Gastroesophageal sphincter (tissue), 4 donors: ENCODE data around the gene CCDC93. TPM values are rescaled to one million over a fixed set of nuclear protein-coding genes. Genes with fewer than 3 reads are reported as not detected.

Source experiments
- ATAC-seq: fragments of 150-250 bp; one replicate; pipeline ENCODE4 v1.9.1; 2016; ENCODE audit warnings: mild to moderate bottlenecking, moderate library complexity
- H3K27ac ChIP-seq, 4 donors: fragments of 200-600 bp; sonication (generic) in 3 of 4; 1 replicate in 3 of 4; 2 replicates in 1 of 4; pipeline ENCODE4 v1.5.1; 2016 to 2019
- H3K27me3 ChIP-seq: fragments of 200-600 bp; sonication (generic); one replicate; pipeline ENCODE4 v1.5.1; 2019
- H3K36me3 ChIP-seq, 2 donors: fragments of 200-600 bp; sonication (generic); one replicate each; pipeline ENCODE4 v1.5.1; 2019; ENCODE audit warnings: control low read depth in 1 of 2
- H3K4me1 ChIP-seq, 3 donors: fragments of 200-600 bp; sonication (generic); 1 replicate in 2 of 3; 2 replicates in 1 of 3; pipeline ENCODE4 v1.5.1; 2016 to 2019; ENCODE audit warnings: control low read depth in 2 of 3
- H3K4me3 ChIP-seq, 2 donors: fragments of 200-600 bp; sonication (generic); one replicate each; pipeline ENCODE4 v1.5.1; 2019; ENCODE audit warnings: mild to moderate bottlenecking in 1 of 2, moderate library complexity in 1 of 2
- H3K9me3 ChIP-seq, 3 donors: fragments of 200-600 bp; sonication (generic); one replicate each; pipeline ENCODE4 v1.5.1; 2017 to 2019; ENCODE audit warnings: control low read depth in 2 of 3
- CTCF ChIP-seq, 4 experiments: fragments of 200-600 bp in 2 of 4; fragments of 450-650 bp in 2 of 4; sonication (generic) in 1 of 4; IDR thresholded peaks; one replicate each; pipeline ENCODE4 v1.5.1; 2017 to 2019; ENCODE audit warnings: antibody characterized with exemption in 4 of 4, mild to moderate bottlenecking in 2 of 4, moderate library complexity in 2 of 4
- EP300 ChIP-seq: sonication (generic); formaldehyde crosslinking; IDR thresholded peaks from one replicate; pipeline ENCODE4 v1.6.1; 2017; ENCODE audit warnings: antibody characterized with exemption, mild to moderate bottlenecking
- POLR2A ChIP-seq, 2 donors: fragments of 450-650 bp; IDR thresholded peaks; one replicate each; pipeline ENCODE4 v1.6.1; 2017; ENCODE audit warnings: antibody characterized with exemption in 2 of 2, mild to moderate bottlenecking in 2 of 2, moderate library complexity in 1 of 2
- POLR2AphosphoS5 ChIP-seq: sonication (generic); formaldehyde crosslinking; IDR thresholded peaks from one replicate; pipeline ENCODE4 v1.6.1; 2017; ENCODE audit warnings: antibody characterized with exemption
- WGBS, 2 donors: methylation state at CpG; one replicate each; pipeline ENCODE4 v1.1.5; 2018; ENCODE audit warnings: low coverage in 1 of 2; 5-methylcytosine and 5-hydroxymethylcytosine counted together
- total RNA-seq, 4 donors: library from RNA; depleted of rRNA; stranded (reverse); fragments of >200 nt; gene quantifications; one replicate each; pipeline ENCODE4 v1.1.0, GENCODE V29; 2016

CCDC93 gene
- total RNA-seq, 4 donors from 2014 or later: 13.2 to 18.8 (median 16.1) TPM

GRCh38 chr2:118050386-118050785 is 36.5 kb upstream of the CCDC93 start:
- no peak for ATAC-seq
- Histone ChIP-seq H3K4me3 (no peak overlapping the region), H3K36me3 (no peaks in the 10 kb centered on the region), H3K9me3 (no peaks in the 10 kb centered on the region), H3K27ac (no peak overlapping the region), H3K4me1 (no peaks in the 10 kb centered on the region), H3K27me3 (peaks cover 67% of the 10 kb centered on the region)
- WGBS, 2 donors: 34 to 50% methylated on average over 3 of the region's 3 CpGs
- TF ChIP-seq EP300 (no peak), POLR2AphosphoS5 (no peak), POLR2A (IDR thresholded peaks at IDR 0.05) (no peak), CTCF (IDR thresholded peaks at IDR 0.05) (no peak)

GRCh38 chr2:118049816-118050140 is 35.9 kb upstream of the CCDC93 start:
- Histone ChIP-seq H3K27ac (no peak overlapping the region), H3K9me3 (no peaks in the 10 kb centered on the region), H3K4me1 (no peaks in the 10 kb centered on the region), H3K4me3 (no peak overlapping the region), H3K27me3 (peaks cover 71% of the 10 kb centered on the region), H3K36me3 (no peaks in the 10 kb centered on the region)
- no peak for ATAC-seq
- TF ChIP-seq POLR2AphosphoS5: no peak
- TF ChIP-seq POLR2A (IDR thresholded peaks at IDR 0.05): no peak
- no peak for TF ChIP-seq EP300
- no peak for TF ChIP-seq CTCF (IDR thresholded peaks at IDR 0.05)

- H3K4me1 ChIP-seq: no peaks in the 10 kb centered on the region
- no peak overlapping the region for H3K27ac ChIP-seq
- H3K9me3 ChIP-seq: no peaks in the 10 kb centered on the region
- peaks cover 75% of the 10 kb centered on the region for H3K27me3 ChIP-seq
- TF ChIP-seq POLR2AphosphoS5 (no peak), EP300 (no peak), POLR2A (IDR thresholded peaks at IDR 0.05) (no peak), CTCF (IDR thresholded peaks at IDR 0.05) (no peak)
- WGBS, 2 donors: 64 to 71% methylated on average over 2 to 3 of the region's 3 CpGs
- no peak for ATAC-seq
- H3K36me3 ChIP-seq: no peaks in the 10 kb centered on the region
- no peak overlapping the region for H3K4me3 ChIP-seq
Observed at GRCh38 chr2:118049140-118049815, 35.4 kb upstream of the CCDC93 start.

- Histone ChIP-seq H3K4me1 (no peaks in the 10 kb centered on the region), H3K27ac (no peak overlapping the region), H3K27me3 (peaks cover 76% of the 10 kb centered on the region), H3K36me3 (no peaks in the 10 kb centered on the region), H3K4me3 (no peak overlapping the region), H3K9me3 (no peaks in the 10 kb centered on the region)
- TF ChIP-seq CTCF (IDR thresholded peaks at IDR 0.05) (no peak), EP300 (no peak), POLR2AphosphoS5 (no peak), POLR2A (IDR thresholded peaks at IDR 0.05) (no peak)
- ATAC-seq: no peak
- WGBS, 2 donors: 55 to 84% methylated on average over 3 of the region's 3 CpGs
Observed at GRCh38 chr2:118048401-118048800, 34.5 kb upstream of the CCDC93 start.

- no peak for ATAC-seq
Observed at GRCh38 chr2:118047380-118047826, 33.5 kb upstream of the CCDC93 start.

More at GRCh38 chr2:118047380-118047826, 33.5 kb upstream of the CCDC93 start:
- Histone ChIP-seq H3K4me3 (no peak overlapping the region), H3K9me3 (no peaks in the 10 kb centered on the region), H3K36me3 (no peaks in the 10 kb centered on the region), H3K27me3 (peaks cover 76% of the 10 kb centered on the region), H3K27ac (no peak overlapping the region), H3K4me1 (no peaks in the 10 kb centered on the region)
- TF ChIP-seq EP300 (no peak), POLR2AphosphoS5 (no peak), CTCF (IDR thresholded peaks at IDR 0.05) (no peak), POLR2A (IDR thresholded peaks at IDR 0.05) (no peak)
- WGBS, 2 donors: 38 to 62% methylated on average over 3 of the region's 3 CpGs
